NCI-H345 treated with DMSO at 0.1 percent for 48 hours (cell line): Measurements from ENCODE around the gene SPIRE1.
"Not testable (repeated sequence)": the region's sequence is repeated elsewhere in the genome, so short reads cannot be mapped to it uniquely, and the experiment has no call there.

ENCODE experiments used
- DNase-seq: peaks from one replicate; lab custom pipeline; 2025; ENCODE audit not compliant: unreplicated experiment; lab: John Stamatoyannopoulos, UW

The SPIRE1 gene

GRCh38 chr18:12421732-12422131, 236.2 kb downstream of the SPIRE1 start:
- no peak for DNase-seq

- peak; percentile 51 for DNase-seq
These were observed 237.0 kb downstream of the SPIRE1 start for GRCh38 chr18:12420821-12421421.

- no peak for DNase-seq
These were observed 240.2 kb downstream of the SPIRE1 start for GRCh38 chr18:12417687-12418086.

- no peak for DNase-seq
These were observed 241.7 kb downstream of the SPIRE1 start for GRCh38 chr18:12416098-12416729.

- DNase-seq: no peak
These were observed 246.5 kb downstream of the SPIRE1 start for GRCh38 chr18:12411456-12411855.

- DNase-seq: not testable (repeated sequence)
These were observed 247.2 kb downstream of the SPIRE1 start for GRCh38 chr18:12410747-12411146.

- DNase-seq: no peak
These were observed 247.8 kb downstream of the SPIRE1 start for GRCh38 chr18:12410081-12410481.

GRCh38 chr18:12409469-12409868, 248.4 kb downstream of the SPIRE1 start:
- no peak for DNase-seq

- DNase-seq: no peak
These were observed 249.5 kb downstream of the SPIRE1 start for GRCh38 chr18:12408247-12408869.

GRCh38 chr18:12406371-12407111, 251.4 kb downstream of the SPIRE1 start:
- no peak for DNase-seq

GRCh38 chr18:12405066-12405465, 252.8 kb downstream of the SPIRE1 start:
- DNase-seq: no peak

GRCh38 chr18:12403601-12404506, 254.1 kb downstream of the SPIRE1 start:
- no peak for DNase-seq

- no peak for DNase-seq
These were observed 256.0 kb downstream of the SPIRE1 start for GRCh38 chr18:12401881-12402280.

GRCh38 chr18:12399231-12399630, 258.7 kb downstream of the SPIRE1 start:
- DNase-seq: no peak

- no peak for DNase-seq
These were observed 259.3 kb downstream of the SPIRE1 start for GRCh38 chr18:12398625-12399024.

GRCh38 chr18:12397793-12398192, 260.1 kb downstream of the SPIRE1 start:
- DNase-seq: no peak

- no peak for DNase-seq
These were observed 260.7 kb downstream of the SPIRE1 start for GRCh38 chr18:12397254-12397653.
